HG03558 (cell line): ENCODE data around the gene RNF11.
A peak's percentile ranks its signal among the peaks of the same experiment; 100 is the strongest.

ENCODE experiments used
- ATAC-seq: cut with Tn5 transposase; IDR thresholded peaks from one replicate; pipeline ENCODE4 v1.9.1; 2021; ENCODE audit warnings: moderate number of reproducible peaks; ENCODE audit not compliant: unreplicated experiment; ENCODE audit errors: extremely low read depth

The RNF11 gene

DNA sequence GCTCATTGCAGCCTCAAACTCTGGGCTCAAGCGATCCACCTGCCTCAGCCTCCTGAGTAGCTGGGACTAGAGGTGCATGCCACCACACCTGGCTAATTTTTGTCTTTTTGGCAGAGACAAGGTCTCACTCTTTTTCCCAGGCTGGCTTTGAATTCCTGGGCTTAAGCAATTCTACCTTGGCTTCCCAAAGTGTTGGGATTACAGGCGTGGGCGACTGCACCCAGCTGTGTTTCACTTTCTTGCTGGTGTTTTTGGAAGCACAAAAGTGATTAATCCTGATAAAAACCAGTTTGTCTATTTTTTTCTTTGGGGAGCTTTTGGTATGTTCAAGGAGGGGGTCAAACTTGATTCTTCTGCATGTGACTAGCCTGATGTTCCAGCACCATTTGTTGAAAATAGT, 19.3 kb downstream of the RNF11 start:
- ATAC-seq, result no peak

DNA sequence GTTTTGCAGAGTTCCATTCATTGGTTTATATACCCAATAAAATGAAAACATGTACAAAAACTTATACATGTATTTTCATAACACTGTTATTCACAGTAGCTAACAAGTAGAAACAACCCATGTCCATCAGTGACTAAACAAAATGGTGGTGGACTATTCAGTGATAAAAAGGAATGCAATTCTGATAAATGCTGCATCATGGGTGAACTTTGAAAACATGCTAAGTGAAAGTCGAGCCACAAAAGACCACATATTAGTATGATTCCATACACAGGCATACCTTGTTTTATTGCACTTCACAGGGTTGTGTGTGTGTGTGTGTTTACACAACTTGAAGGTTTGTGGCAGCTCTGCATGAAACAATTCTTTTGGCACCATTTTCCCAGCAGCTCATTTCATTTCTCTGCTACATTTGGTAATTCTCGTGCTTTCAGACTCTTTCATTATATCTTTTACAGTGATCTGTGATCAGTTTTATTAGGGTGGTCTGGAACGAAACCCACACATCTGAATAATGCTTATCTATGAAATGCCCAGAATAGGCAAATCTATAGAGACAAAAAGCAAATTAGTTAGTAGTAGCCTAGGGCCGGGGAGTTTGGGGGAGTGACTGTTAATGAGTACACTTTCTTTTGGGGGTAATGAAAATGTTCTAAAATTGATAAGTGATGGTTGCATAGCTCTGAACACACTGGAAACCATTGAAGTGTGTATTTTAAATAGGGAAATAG, 27.2 kb downstream of the RNF11 start:
- ATAC-seq, result no peak

DNA sequence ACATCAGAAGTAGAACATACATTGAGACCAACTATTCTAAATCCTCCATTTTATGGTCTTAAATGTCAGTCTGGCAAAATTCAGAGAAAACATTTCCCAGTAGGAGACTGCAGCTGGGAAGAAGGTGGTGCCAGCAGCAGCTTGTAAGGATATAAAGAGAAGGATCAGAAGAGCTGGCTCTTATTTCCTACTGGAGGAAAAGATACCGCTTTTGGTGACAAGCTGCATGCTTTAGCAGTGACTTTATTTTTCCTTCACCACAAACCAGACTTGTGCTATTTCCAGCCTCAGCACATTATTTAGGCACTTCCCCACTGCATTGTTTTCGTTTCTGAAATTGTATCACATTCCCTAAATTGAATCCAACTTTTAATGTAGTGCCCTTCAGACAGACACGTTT, 28.4 kb downstream of the RNF11 start:
- no peak for ATAC-seq

- no peak for ATAC-seq
Measured at GRCh38 chr1:51265618-51266017, 29.5 kb downstream of the RNF11 start.

DNA sequence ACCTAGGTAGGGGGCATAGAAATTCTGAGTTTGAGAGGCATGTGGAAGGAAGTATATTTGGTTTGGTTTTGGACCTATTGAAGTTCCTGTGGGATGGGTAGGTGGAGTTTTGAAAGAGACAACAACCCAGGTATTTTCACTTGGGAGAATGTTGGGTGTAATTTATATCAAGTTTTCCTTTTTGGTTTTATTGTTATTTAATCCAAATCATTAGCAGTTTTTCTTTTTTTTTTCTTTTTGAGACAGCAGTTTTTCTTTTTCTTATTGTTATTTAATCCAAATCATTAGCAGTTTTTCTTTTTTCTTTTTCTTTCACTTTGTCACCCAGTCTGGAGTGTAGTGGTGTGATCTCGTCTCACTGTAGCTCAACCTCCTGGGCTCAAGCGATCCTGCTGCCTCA, 30.1 kb downstream of the RNF11 start:
- ATAC-seq, result no peak

GRCh38 chr1:51266791-51267190, 30.7 kb downstream of the RNF11 start:
- no peak for ATAC-seq

DNA sequence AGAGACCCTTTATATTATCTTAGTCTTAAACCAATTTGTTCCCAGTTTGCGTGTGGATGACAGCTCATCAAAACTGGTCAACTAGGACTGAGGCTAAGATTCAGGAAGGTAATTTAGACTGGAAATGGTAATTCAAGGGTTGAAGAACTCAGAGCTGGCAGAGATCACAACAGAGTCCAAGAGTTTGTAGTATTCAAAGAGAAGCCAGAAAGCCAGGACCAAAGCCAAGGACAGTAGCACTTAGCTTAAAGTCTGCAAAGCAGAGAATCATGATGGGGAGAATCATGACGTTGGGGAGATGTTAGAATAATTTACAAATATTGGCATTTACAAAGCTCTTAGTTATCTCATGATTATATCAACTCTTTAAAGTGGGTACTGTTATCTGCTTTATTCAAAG, 32.6 kb downstream of the RNF11 start:
- ATAC-seq, result no peak

DNA sequence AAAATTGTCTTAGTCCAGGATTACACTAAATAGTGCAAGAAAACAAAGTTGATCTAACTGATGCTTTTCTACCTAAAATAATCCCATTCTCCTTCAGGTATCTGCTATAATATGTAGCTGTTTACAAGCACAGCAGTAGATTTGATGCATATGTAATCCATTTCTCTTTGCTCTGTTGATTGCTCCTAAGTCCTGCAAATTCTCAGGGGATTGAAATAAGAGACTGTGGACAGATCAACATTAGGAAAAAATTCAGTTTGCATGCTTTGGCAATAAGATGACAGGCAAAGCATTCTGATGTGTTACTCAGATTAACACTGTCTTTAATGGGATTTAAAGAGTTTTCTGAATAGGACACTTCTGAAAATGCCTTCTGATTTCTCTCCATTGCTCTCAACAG, 34.7 kb downstream of the RNF11 start:
- ATAC-seq, result no peak

DNA sequence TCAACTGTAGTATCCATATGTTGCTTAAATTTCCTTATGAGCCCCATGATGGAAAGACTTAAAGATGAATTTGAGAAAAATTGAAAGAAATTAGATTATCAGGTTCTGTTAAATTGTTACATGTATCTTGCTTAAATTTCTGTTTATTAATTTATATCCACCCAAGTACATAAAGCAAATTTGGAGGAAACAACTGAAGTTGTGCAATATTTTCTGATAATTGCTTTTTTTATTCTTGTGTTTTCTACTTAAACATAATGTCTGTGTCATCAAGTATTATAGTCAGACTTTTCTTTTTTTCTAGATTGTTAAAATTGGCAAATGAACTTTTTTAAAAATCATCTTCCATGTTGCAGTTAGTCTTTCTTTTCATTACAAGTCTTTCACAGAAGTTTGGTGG, 36.8 kb downstream of the RNF11 start:
- ATAC-seq, result no peak

DNA sequence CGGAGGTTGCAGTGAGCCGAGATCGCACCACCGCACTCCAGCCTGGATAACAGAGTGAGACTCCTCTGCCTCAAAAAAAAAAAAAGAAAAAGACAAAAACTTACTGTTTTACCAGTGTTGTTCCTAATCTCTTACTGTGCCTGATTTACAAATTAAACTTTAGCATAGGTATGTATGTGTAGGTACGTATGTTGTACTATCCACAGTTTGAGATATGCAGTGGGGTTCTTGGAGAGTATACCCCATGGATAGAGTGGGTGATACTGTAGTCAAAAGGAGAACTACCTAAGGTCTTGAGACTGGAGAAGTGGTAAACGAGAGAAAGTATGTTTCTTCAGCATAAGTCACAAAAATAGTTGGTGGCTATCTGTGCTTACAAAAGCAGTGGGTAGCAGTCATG, 38.6 kb downstream of the RNF11 start:
- ATAC-seq, result no peak

GRCh38 chr1:51276286-51276685, 40.2 kb downstream of the RNF11 start:
- ATAC-seq, result no peak

DNA sequence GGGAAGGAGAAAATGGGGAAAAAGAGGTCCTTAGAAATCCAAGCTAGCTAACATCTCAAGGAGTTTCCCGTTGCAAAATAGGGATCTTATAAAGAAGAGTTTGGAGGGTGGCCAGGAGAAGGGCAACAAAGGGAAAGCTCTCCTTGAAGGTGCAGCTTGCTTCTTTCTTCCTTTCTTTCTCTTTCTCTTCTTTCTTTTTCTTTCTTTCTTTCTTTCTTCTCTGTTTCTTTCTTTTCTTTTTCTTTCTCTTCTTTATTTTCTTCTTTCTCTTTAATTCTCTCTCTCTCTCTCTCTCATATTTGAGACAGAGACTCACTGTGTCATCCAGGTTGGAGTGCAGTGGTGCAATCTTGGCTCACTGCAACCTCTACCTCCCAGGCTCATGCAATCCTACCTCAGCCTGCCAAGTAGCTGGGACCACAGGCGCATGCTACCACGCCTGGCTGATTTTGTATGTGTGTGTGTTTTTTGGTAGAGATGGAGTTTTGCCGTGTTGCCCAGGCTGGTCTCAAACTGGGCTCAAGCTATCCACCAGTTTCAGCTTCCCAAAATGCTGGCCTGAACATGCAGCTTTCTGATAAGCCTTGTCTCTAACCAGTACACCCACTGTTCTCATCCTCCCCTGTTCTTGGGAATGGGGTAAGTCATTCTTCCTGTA, 44.4 kb downstream of the RNF11 start:
- no peak for ATAC-seq

DNA sequence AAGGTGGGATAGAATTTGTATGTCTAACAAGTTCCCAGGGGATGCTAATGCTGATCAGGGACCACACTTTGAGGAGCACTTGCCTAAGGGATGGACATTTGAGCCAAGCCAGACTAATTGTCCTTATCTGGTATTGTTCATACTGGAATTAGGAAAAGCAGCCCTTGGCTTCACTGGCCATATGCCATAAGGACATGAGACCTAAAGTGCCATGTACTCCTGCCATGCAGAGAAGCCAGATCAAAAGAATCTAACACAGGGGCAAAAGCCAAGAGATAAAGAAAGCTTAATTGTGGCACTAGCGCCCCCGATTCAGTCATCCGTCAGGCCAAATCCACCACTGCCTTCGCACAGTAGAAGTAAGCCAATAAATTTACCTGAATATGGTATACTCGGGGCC, 45.7 kb downstream of the RNF11 start:
- no peak for ATAC-seq

DNA sequence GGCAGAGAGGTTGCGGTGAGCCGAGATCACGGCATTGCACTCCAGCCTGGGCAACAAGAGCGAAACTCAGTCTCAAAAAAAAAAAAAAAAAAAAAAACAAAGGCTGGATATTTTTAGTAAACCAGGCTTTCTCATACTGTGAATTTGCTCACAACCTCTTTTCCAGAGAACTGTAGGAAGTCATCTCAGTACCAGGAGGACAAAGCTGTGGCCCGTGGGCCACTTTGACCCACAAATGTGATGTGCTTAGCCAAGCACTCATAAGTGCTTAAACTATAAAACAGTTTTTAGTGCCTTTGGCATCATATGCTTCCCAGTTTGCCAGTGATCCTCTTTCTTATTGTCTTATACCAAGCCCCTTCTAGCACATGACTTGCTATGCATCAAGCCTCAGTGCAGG, 46.5 kb downstream of the RNF11 start:
- no peak for ATAC-seq

- no peak for ATAC-seq
Measured at GRCh38 chr1:51283979-51284378, 47.9 kb downstream of the RNF11 start.

DNA sequence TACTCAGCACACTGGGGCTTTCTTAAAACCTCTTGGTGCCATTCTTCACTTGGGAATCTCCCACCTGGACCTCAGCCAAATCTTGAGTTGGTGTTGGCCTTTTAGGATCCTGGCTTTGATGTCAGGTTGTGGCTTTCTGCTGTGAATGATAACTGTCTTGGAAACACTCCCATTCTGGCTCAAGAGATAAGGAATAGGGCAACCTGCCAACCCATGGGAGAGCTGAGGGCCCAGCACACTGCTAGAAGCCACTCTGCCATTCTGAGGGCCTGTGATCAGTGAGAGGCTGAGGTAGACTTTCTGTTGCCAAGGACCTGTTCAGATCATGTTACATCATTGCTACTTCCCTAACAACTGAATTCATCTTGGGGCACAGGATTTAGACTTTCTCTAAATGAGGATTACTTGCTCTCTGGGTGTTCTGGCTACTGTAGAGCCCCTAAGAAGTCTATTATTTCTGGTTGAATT, 48.4 kb downstream of the RNF11 start:
- ATAC-seq, result peak; percentile 17

GRCh38 chr1:51285055-51285454, 49.0 kb downstream of the RNF11 start:
- ATAC-seq, result peak; percentile 94

GRCh38 chr1:51287966-51288365, 51.9 kb downstream of the RNF11 start:
- ATAC-seq, result no peak

- no peak for ATAC-seq
Measured at GRCh38 chr1:51288578-51288977, 52.5 kb downstream of the RNF11 start.

GRCh38 chr1:51289676-51290488, 53.8 kb downstream of the RNF11 start:
- no peak for ATAC-seq

DNA sequence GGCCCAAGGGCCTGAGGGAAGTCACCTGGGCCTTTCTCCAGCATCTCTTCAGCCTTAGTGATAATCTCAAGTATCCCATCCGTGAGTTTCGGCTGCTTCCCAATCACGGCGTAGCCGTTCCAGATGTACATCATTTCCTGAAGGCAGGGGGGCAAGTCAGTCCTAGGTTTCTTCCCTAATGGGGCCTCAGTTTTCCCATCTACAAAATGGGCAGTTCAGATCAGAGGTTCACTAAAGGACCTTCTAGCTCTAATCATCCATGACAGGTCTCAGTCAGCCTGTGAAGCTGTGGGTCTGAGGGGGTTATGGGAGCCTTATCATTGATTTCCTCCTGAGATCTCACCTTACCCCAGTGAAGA, 54.4 kb downstream of the RNF11 start:
- ATAC-seq, result no peak
